GM18508 (cell line): ENCODE measurements around the gene UMODL1.
"Not testable (repeated sequence)": the region's sequence is repeated elsewhere in the genome, so short reads cannot be mapped to it uniquely, and the experiment has no call there.

Source experiments
- ATAC-seq: cut with Tn5 transposase; IDR thresholded peaks from one replicate; pipeline ENCODE4 v1.9.1; 2021; ENCODE audit warnings: moderate number of reproducible peaks; ENCODE audit not compliant: insufficient read depth, unreplicated experiment

Gene UMODL1

GRCh38 chr21:42077685-42078238 is 6.6 kb downstream of the UMODL1 start:
- ATAC-seq = peak; percentile 79

GRCh38 chr21:42078247-42079007 is 7.3 kb downstream of the UMODL1 start:
- not testable (repeated sequence) for ATAC-seq

DNA sequence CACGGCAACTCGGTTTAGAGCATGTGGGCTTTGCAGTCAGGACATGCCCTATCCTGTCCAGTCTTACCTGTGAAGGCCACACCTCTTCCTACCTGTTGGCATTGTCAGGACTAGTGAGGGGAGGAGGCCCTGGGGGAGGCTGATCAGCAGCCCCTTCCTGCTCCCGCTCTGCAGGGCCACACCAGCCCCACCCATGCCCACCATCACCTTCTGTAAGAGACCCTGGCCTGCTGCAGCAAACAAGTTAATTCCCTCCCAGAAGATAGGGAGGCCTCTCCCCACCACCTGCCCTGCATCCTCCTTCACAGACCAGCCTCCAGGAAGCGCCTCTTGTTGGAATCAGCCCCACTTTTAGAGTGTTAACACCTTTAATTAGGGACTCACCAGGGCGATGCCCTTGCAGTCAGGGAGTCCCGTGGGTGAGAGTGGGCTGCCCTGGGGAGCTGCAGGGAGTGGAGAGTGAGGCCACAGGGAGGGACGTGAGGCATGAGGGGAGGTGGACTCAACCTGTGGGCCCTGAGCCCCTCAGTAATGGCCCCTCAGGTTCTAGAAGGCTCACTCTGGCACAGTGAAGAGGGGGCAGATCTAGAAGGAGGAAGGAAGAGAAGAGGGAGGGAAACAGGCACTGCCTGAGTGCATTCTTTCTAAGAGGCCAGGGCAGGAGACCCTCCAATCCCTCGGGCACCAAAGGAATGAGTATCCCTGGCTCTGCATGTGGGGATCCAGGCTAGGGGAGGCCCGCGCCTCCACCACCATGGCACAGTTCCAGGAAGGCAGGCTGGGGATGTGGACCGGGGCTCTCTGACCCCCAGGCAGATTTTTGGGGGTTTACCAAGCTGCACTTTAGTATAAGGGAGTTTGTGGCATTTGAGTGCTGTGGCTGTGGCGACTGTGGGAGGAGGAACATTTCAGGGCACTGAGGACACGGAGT is 8.2 kb downstream of the UMODL1 start:
- ATAC-seq = no peak

DNA sequence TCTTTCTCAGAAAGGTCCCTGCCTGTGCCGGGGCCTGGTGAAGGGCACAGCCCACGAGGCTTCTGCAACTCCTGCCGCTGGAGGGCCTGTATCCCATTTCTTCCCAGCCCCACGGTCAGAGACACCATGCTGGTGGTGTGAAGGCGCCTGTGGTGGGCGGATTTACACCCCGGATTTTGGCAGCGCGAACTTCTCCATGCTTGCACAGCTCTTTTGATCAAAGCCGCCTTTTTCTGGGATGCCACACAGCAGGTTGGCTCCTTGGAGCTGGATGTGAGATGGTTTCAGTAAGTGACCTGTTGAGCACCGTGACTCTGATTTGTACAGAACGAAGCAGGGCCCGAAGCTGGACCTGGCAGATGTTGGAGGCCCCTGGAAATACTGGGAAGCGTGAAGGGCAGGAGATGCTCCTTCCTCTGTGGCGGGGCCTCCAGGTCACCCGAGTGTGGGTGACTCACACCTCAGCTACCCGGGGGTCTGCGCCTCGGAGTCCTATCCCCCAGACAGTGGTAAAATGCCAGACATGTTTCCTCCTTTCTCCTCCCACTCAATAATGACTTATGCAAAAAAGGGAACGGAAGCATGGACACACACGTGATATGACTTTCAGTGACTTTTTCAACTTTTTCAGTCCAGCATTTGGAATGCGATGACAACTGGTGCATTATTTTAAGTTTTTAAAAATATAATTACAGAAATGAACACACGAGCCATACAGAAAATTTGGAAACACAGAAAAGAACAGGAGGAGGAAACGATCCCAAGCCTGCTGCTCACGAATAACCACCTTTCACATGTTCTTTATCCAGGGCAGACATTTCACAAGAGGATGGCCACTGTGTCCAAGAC is 9.0 kb downstream of the UMODL1 start:
- ATAC-seq = no peak

DNA sequence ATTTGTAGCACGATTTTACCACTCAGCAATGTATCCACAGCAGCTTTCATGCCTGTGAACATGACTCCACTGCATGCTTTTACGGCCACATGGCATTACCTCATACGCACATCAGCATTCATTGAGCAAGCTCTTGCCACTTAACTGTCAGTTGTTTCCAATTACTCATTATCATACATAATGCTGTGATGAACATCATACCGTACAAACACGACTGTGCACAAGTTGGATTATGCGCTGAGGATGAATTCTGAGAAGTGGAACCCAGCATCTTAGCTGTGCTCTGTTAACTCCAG is 9.6 kb downstream of the UMODL1 start:
- no peak for ATAC-seq

DNA sequence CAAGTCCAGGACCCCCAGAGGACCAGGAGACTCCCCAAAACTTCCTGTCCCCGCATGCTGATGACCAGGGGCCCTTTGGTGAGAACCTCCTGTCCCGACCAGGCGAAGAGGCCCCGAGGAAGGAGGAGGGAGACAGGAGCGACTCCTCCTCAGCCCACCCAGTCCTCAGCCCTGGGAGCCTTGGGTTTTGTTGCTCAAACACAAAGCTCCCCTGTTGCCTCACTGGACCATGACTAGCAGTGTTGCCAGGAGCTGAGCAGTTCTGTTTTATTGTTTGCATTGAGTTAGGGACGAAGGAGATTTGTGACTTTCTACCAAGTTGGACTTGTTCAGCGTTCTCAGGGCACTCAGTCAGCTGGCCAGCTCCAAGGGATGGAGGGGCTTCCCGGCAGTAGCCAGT is 10.0 kb downstream of the UMODL1 start:
- ATAC-seq = no peak

DNA sequence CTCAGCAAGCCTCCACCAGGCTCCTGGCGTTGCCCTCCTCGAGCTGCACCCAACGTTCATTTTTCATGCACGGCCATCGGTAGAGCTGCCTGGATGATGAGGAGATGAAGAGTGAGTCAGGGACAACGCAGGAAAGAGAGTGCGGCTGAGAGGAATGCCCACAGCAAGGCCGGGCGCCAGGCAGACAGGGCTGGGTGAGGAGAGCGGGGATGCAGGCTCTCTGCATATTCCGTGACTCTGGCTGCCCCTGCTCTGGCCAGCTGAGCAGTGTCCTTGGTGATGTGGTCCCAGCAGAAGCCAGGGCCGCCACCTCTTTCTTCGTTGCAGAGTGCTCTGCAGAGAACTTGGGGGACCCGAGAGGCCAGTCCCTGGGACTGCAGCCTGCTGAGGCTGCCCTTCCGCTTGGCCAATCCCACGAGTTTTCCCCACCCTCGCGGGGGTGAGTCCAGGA is 10.8 kb downstream of the UMODL1 start:
- ATAC-seq = no peak

GRCh38 chr21:42082501-42083360 is 11.6 kb downstream of the UMODL1 start:
- no peak for ATAC-seq

- no peak for ATAC-seq
These were observed 12.2 kb downstream of the UMODL1 start for GRCh38 chr21:42083361-42083690.

GRCh38 chr21:42084079-42084478 is 13.0 kb downstream of the UMODL1 start:
- ATAC-seq = no peak

GRCh38 chr21:42085246-42086077 is 14.3 kb downstream of the UMODL1 start:
- no peak for ATAC-seq

- no peak for ATAC-seq
These were observed 15.9 kb downstream of the UMODL1 start for GRCh38 chr21:42086969-42087368.

DNA sequence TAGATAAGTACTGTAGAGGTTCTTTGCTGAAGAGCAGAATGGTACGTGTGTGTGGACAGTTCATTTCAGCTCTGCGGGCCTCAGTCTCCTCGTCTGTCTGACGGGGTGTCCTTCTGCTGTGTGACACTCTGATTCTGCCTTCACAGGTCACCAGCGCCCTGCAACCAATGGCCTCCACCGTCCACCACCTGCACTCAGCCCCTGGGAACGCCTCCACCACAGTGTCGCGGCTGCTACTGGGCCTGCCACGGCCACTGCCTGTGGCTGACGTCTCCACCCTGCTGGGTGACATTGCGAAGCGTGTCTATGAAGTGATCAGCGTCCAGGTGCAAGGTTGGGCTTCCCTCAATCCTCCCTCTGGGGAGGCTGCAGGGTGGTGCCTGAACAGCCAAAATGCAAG is 17.0 kb downstream of the UMODL1 start:
- ATAC-seq = no peak

- ATAC-seq = no peak
These were observed 17.5 kb downstream of the UMODL1 start for GRCh38 chr21:42088658-42089057.

DNA sequence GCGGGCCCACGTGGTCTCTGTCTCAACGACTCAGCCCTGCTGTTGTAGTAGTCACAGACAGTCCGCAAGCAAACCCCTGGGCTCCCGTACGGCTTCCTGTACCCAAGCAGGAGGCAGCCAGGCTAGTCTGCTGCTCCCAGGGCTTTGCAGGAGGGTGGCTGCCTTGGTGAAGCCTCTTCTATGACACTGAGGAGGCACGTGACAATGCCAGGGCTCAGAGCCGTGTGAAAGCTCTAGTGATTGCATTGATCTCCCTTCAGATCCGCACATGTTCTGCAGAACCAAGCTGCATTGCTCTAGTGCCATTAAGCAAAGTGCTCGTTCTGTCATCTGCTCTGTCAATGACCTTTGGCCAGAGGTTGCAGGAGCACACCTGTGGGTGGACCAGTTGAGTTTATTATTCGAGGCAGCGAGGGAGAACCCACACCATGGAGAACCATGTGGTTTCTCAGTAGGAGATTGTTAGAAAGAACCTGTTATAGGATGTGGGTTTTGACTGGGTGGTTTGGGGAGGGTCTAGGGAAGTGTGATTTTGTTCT is 18.0 kb downstream of the UMODL1 start:
- no peak for ATAC-seq

DNA sequence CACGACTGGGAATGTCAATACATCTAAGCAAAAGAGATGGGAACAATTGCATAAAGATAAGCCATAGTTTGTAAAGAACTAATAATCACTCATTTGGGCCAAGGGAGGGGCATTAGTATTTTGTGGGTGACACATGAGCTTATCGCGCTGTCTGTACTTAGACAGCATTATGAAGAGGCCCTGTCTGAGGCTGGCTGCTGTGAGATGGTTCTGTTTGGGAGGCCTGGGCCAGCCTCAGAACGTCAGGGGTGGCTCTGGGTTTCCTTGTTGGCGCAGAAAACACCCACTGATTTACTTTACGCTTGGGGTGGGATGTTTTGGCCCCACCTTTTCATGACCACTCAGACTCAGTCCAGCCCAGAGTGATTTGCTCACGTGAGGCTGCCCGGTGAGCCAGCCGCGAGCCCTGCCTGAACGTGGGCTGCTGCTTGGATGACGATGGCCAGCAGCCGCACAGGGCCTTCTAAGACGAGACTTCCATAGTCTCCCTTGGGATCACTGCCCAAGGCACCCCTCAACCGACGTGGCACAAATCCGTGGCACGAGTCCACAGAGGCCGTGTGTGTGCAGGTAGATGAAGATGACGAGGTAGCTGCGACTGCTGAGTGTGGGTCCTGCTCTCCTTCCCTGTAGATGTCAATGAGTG is 18.7 kb downstream of the UMODL1 start:
- ATAC-seq = no peak

GRCh38 chr21:42091899-42092508 is 20.9 kb downstream of the UMODL1 start:
- ATAC-seq = no peak

DNA sequence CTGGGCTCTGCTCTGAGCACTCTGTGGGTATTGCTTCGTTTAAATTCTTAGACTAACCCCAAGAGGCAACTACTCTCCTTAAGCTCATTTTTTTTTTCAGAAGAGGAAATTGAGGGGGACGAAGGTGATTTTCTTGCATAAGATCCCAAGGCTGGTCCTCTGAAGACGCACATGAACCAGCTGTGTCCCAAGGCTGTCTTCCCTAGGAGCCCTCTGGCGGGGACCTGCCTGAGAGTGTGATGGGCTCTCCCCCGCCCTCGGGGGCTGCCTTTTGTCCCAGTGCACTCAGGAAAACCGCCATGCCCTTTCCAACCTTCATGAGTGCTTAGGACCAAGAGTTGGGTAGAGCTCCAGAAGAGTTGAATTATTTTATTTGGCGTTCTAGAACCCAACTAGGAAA is 21.7 kb downstream of the UMODL1 start:
- ATAC-seq = no peak
